H1 (cell line): Measurements from ENCODE around the gene MIPOL1.

ENCODE experiments used
- EP300 ChIP-seq, 2 experiments: IDR thresholded peaks; 1 replicate in 1 of 2; 2 replicates in 1 of 2; pipeline ENCODE4 v1.6.1; 2011 to 2012; ENCODE audit warnings: low read depth in 2 of 2, low read length in 2 of 2, mild to moderate bottlenecking in 2 of 2, borderline replicate concordance in 1 of 2, inconsistent platforms in 1 of 2, moderate library complexity in 1 of 2
- EZH2 ChIP-seq: fragments of 200-600 bp; sonication (generic); IDR thresholded peaks from 2 replicates; pipeline ENCODE4 v1.7.1; 2012; ENCODE audit warnings: low read depth, mild to moderate bottlenecking, moderate library complexity, low read length, inconsistent platforms; ENCODE audit not compliant: severe bottlenecking
- GTF2F1 ChIP-seq: IDR thresholded peaks from 2 replicates; pipeline ENCODE4 v1.6.1; 2012; ENCODE audit warnings: low read depth, low read length, improper control_type of control experiment, borderline replicate concordance
- POLR2AphosphoS5 ChIP-seq: IDR thresholded peaks from 2 replicates; pipeline ENCODE4 v1.6.1; 2011; ENCODE audit warnings: low read depth, low read length
- POU5F1 ChIP-seq: IDR thresholded peaks from 2 replicates; pipeline ENCODE4 v1.6.1; 2011; ENCODE audit warnings: low read depth, mild to moderate bottlenecking, low read length, moderate library complexity
- RNF2 ChIP-seq: fragments of 200-900, 300-1000 bp; sonication (generic); IDR thresholded peaks from 2 replicates; pipeline ENCODE4 v1.7.1; 2016; ENCODE audit warnings: borderline replicate concordance, low read depth, mild to moderate bottlenecking, antibody characterized with exemption, low read length; ENCODE audit not compliant: poor library complexity, severe bottlenecking; ENCODE audit errors: missing control alignments
- SIN3A ChIP-seq, 2 experiments: IDR thresholded peaks in 1 of 2; conservative IDR thresholded peaks in 1 of 2; 2 replicates each; pipeline ENCODE4 v1.6.1; 2011 to 2012; ENCODE audit warnings: low read length in 2 of 2, improper control_type of control experiment in 1 of 2, low read depth in 1 of 2, mild to moderate bottlenecking in 1 of 2
- SP2 ChIP-seq: IDR thresholded peaks from 2 replicates; pipeline ENCODE4 v1.6.1; 2012; ENCODE audit warnings: mild to moderate bottlenecking, low read length, inconsistent platforms
- TCF12 ChIP-seq: IDR thresholded peaks from 2 replicates; pipeline ENCODE4 v1.6.1; 2011; ENCODE audit warnings: low read depth, mild to moderate bottlenecking, low read length
- TF ChIP-seq, protein P1 (sequence below), 3 experiments: IDR thresholded peaks; 1 replicate in 2 of 3; 2 replicates in 1 of 3; pipeline versions ENCODE4 v1.5.1 to v1.6.1; 2011; ENCODE audit warnings: low read length in 3 of 3, mild to moderate bottlenecking in 3 of 3, inconsistent platforms in 2 of 3, low read depth in 1 of 3, moderate library complexity in 1 of 3; ENCODE audit not compliant: insufficient read depth in 1 of 3; ENCODE audit errors: control extremely low read depth in 1 of 3

DNA sequence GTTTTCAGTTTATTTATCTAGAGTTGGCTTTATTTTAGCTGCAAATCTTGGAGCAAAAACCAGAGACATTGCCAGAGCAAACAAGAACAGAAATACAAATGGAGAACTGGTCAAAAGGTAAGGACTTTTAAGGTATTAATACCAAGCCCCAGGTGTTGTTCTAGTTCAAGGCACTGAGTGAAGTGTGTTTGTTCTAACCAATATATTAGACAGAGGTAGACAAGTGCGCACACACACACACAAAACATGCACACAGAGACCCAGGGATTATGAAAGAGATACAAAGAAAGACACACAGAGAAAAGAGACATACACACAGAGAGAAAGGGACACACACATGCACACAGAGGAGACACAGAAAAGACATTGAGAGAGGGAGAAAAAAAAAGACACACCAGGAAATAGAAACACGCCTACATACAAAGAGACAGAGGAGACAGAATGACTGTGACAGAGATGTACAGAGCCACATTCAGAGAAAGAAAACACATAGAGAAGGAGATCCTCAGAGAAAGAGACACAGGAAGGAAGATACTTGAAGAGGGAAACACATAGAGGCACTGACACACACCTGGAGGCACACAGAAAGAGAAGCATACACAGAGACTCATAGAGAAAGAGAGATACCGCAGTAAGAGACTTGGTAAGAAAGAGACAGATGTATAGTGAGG is 50.2 kb downstream of the MIPOL1 start:
- no peak for TF ChIP-seq POU5F1
- no peak for TF ChIP-seq SIN3A (conservative IDR thresholded peaks at IDR 0.05 in 1 of 2, IDR thresholded peaks at IDR 0.05 in 1 of 2; ENCODE audit: low read depth in 1 of 2, low read length in 2 of 2)
- no peak for TF ChIP-seq SP2
- TF ChIP-seq, protein P1, sequence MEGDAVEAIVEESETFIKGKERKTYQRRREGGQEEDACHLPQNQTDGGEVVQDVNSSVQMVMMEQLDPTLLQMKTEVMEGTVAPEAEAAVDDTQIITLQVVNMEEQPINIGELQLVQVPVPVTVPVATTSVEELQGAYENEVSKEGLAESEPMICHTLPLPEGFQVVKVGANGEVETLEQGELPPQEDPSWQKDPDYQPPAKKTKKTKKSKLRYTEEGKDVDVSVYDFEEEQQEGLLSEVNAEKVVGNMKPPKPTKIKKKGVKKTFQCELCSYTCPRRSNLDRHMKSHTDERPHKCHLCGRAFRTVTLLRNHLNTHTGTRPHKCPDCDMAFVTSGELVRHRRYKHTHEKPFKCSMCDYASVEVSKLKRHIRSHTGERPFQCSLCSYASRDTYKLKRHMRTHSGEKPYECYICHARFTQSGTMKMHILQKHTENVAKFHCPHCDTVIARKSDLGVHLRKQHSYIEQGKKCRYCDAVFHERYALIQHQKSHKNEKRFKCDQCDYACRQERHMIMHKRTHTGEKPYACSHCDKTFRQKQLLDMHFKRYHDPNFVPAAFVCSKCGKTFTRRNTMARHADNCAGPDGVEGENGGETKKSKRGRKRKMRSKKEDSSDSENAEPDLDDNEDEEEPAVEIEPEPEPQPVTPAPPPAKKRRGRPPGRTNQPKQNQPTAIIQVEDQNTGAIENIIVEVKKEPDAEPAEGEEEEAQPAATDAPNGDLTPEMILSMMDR (IDR thresholded peaks at IDR 0.05; ENCODE audit: control extremely low read depth in 1 of 3, insufficient read depth in 1 of 3, low read depth in 1 of 3, low read length in 3 of 3) = no peak
- no peak for TF ChIP-seq EP300 (IDR thresholded peaks at IDR 0.05; ENCODE audit: borderline replicate concordance in 1 of 2, low read depth in 2 of 2, low read length in 2 of 2)
- TF ChIP-seq RNF2 = no peak
- TF ChIP-seq POLR2AphosphoS5 = no peak
- TF ChIP-seq TCF12 = no peak
- TF ChIP-seq GTF2F1 = no peak
- TF ChIP-seq EZH2 = no peak
